Peyer's patch (tissue), 4 donors: ENCODE data around the gene SAMD7. TPM values are rescaled to one million over a fixed set of nuclear protein-coding genes. Genes with fewer than 3 reads are reported as not detected.

Source experiments
- DNase-seq, 3 donors: peaks; one replicate each; pipeline ENCODE4 v3.0.0-alpha.2; 2017 to 2019
- H3K27ac ChIP-seq, 4 donors: fragments of 200-600 bp; sonication (generic); one replicate each; pipeline ENCODE4 v1.5.1; 2016 to 2019
- H3K27me3 ChIP-seq, 2 donors: fragments of 200-600 bp; sonication (generic); one replicate each; pipeline ENCODE4 v1.5.1; 2019
- H3K36me3 ChIP-seq, 3 donors: fragments of 200-600 bp; sonication (generic); one replicate each; pipeline ENCODE4 v1.5.1; 2016 to 2019
- H3K4me1 ChIP-seq, 4 donors: fragments of 200-600 bp; sonication (generic); one replicate each; pipeline ENCODE4 v1.5.1; 2016 to 2019
- H3K4me3 ChIP-seq, 4 donors: fragments of 200-600 bp; sonication (generic); 1 replicate in 3 of 4; 2 replicates in 1 of 4; pipeline ENCODE4 v1.5.1; 2016 to 2019; ENCODE audit warnings: mild to moderate bottlenecking in 1 of 4
- H3K9me3 ChIP-seq, 4 donors: fragments of 200-600 bp; sonication (generic); one replicate each; pipeline ENCODE4 v1.5.1; 2016 to 2019; ENCODE audit warnings: mild to moderate bottlenecking in 1 of 4
- POLR2A ChIP-seq, 2 donors: fragments of 450-650 bp; IDR thresholded peaks; one replicate each; pipeline ENCODE4 v1.5.1; 2017; ENCODE audit warnings: antibody characterized with exemption in 2 of 2, mild to moderate bottlenecking in 2 of 2, moderate library complexity in 2 of 2
- total RNA-seq, 4 donors: library from RNA; depleted of rRNA; stranded (reverse); fragments of >200 nt; gene quantifications; one replicate each; pipeline ENCODE4 v1.1.0, GENCODE V29; 2016
- TF ChIP-seq, protein P1 (sequence below), 6 experiments: fragments of 450-650 bp in 4 of 6; fragments of 200-600 bp in 2 of 6; sonication (generic) in 1 of 6; IDR thresholded peaks; one replicate each; pipeline ENCODE4 v1.5.1; 2017 to 2019; ENCODE audit warnings: antibody characterized with exemption in 6 of 6, mild to moderate bottlenecking in 3 of 6, moderate library complexity in 1 of 6

The SAMD7 gene
- total RNA-seq, 4 donors from 2014 or later, result not detected

DNA sequence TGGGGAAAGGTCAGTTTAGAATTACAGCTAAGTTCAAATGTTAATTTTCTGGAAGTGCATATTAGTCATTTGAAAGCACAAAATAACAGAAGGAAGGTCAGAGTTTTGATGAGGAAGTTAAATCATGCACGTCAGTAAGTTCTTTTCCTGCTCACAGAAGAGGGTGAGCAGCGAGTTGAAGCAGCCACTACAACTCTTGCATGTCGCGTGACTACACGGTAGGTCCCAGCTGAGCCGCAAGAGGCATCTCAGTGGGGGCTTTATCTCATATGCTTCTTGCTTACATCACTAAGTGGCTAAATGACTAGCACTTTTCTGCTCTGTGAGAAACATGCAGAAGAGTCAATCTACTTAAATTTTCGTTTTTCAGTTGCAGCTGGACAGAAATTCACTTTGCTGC lies 33.9 kb downstream of the SAMD7 start:
- H3K27ac ChIP-seq, result peak overlapping the region in 2 of 4 donors; percentile 58 to 67
- no peaks in the 10 kb centered on the region for H3K9me3 ChIP-seq
- no peaks in the 10 kb centered on the region for H3K27me3 ChIP-seq
- H3K4me3 ChIP-seq, result no peak overlapping the region
- peak in 2 of 3 donors; percentile 81 to 86 for DNase-seq
- peaks cover 0 to 8% (median 3%) of the 10 kb centered on the region in 4 donors for H3K4me1 ChIP-seq
- TF ChIP-seq, protein P1, sequence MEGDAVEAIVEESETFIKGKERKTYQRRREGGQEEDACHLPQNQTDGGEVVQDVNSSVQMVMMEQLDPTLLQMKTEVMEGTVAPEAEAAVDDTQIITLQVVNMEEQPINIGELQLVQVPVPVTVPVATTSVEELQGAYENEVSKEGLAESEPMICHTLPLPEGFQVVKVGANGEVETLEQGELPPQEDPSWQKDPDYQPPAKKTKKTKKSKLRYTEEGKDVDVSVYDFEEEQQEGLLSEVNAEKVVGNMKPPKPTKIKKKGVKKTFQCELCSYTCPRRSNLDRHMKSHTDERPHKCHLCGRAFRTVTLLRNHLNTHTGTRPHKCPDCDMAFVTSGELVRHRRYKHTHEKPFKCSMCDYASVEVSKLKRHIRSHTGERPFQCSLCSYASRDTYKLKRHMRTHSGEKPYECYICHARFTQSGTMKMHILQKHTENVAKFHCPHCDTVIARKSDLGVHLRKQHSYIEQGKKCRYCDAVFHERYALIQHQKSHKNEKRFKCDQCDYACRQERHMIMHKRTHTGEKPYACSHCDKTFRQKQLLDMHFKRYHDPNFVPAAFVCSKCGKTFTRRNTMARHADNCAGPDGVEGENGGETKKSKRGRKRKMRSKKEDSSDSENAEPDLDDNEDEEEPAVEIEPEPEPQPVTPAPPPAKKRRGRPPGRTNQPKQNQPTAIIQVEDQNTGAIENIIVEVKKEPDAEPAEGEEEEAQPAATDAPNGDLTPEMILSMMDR (IDR thresholded peaks at IDR 0.05), result peak in 1 of 6 experiments; percentile 42
- no peak for TF ChIP-seq POLR2A (IDR thresholded peaks at IDR 0.05)
- H3K36me3 ChIP-seq, result no peaks in the 10 kb centered on the region

DNA sequence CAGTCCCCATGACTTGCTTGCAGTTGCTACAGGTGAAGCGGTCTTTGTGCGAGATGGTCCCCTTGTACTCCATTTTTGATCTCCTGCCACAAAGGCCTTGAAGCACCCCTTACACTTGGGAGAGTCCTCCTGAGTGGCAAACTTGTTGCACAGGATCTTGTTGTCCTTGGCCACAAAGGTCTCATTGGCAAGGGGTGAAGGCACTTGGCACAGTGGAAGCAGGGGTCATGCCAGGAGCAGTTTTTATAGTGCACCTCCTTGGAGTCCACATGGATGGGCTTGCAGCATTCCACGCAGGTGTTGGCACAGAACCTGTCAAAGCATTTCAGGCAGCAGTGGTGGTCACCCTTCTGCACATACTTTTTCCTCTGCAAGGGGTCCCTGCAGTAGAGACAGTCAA lies 35.0 kb downstream of the SAMD7 start:
- Histone ChIP-seq H3K36me3 (no peaks in the 10 kb centered on the region), H3K4me1 (peaks cover 0 to 8% (median 3%) of the 10 kb centered on the region in 4 donors), H3K4me3 (no peak overlapping the region), H3K27me3 (no peaks in the 10 kb centered on the region), H3K27ac (peak overlapping the region in 1 of 4 donors; percentile 67), H3K9me3 (no peaks in the 10 kb centered on the region)
- TF ChIP-seq POLR2A (IDR thresholded peaks at IDR 0.05), result no peak
- TF ChIP-seq, protein P1 (IDR thresholded peaks at IDR 0.05), result no peak
- DNase-seq, result no peak

DNA sequence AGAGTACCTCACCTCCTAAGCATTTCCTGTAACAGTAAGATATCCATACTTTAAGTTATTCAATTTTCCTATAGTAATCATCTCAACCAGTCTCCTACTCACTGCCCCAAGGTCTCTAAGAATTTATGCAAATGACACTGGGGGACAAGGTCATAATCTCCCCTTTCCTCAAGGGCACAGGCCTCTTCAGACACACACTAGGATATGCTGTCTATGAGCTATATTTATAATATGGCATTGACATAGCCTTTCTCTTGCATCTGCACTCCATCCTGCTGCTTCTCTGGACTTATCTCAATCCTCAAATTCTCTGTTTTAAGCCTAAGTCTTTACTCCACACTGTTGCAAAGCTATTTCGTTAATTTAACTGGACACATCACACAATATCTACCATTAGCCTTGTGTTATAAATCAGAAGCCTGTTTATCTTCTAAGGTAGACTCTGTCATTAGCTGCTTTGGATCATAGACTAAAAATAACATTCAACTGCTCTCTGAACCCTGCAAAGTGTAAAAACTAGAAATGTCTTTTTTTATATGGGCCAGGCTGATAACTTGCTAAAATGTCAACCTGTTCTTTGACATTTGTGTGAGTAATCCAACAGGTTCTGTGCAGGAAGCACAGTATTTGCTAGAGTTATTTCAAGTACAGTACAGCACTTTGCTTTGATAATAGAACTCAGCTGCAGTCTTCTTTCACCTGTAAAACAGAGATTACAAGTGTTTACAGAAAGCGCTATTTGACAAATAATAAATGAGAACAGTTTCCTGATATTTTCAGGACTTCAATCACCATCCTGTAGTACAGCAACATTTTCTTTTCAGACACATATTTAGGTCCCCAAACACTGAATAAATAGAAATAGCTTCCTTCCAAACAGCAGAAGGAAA lies 37.4 kb downstream of the SAMD7 start:
- TF ChIP-seq, protein P1 (IDR thresholded peaks at IDR 0.05), result no peak
- TF ChIP-seq POLR2A (IDR thresholded peaks at IDR 0.05), result no peak
- H3K27me3 ChIP-seq, result no peaks in the 10 kb centered on the region
- no peak overlapping the region for H3K27ac ChIP-seq
- no peak overlapping the region for H3K4me3 ChIP-seq
- H3K36me3 ChIP-seq, result no peaks in the 10 kb centered on the region
- no peak for DNase-seq
- peaks cover 0 to 8% (median 3%) of the 10 kb centered on the region in 4 donors for H3K4me1 ChIP-seq
- no peaks in the 10 kb centered on the region for H3K9me3 ChIP-seq

DNA sequence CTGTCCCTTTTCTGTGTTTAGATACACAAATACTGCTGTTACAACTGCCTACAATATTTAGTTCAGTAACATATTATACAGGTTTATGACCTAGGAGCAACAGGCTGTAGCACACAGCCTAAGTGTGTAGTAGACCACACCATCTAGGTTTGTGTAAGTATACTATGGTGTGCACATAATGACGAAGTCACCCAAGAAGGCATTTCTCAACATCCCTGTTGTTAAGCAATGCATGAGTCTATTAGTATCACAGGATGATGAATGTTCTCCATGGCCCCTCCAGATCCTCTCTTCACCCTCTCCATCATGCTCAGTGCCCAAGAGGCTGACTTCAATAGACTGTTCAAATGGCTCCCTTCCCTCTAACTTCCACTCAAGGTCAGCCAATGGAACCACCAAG lies 40.7 kb downstream of the SAMD7 start:
- Histone ChIP-seq H3K27me3 (no peaks in the 10 kb centered on the region), H3K4me1 (no peaks in the 10 kb centered on the region), H3K9me3 (no peaks in the 10 kb centered on the region), H3K4me3 (no peak overlapping the region), H3K27ac (no peak overlapping the region), H3K36me3 (no peaks in the 10 kb centered on the region)
- TF ChIP-seq POLR2A (IDR thresholded peaks at IDR 0.05), result no peak
- TF ChIP-seq, protein P1 (IDR thresholded peaks at IDR 0.05), result no peak
- no peak for DNase-seq

DNA sequence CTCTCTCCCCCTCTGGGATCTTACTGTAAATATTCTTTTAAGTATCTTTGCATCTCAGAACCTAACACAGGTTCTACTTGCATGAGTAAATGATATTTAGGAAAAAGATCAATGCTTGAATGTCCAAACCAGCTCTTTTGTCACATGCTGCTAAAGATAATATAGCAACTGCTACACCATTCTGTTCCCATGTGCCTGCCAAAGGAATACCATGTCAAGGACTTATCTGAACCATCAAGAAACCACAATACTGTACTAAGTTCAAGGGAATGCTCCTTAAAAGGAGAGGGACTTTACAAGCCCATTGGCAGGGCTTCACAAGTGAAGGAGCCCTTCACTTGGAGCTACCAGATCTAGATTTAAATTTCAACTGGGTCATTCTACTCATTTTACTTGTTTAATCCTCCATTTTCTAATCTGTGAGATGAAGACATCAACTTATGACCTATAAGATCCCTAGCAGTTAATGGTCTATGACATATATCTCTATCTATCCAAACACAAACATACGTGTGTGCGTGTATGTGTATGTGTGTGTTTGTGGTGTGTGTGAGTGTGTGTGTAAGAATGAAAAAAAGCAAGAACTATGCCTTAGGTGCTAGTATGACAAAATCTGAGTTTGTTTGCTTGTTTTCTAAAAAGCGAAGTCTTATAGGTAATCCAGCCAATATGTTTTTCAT lies 42.2 kb downstream of the SAMD7 start:
- Histone ChIP-seq H3K27me3 (no peaks in the 10 kb centered on the region), H3K4me3 (no peak overlapping the region), H3K9me3 (no peaks in the 10 kb centered on the region), H3K27ac (no peak overlapping the region), H3K4me1 (no peaks in the 10 kb centered on the region), H3K36me3 (no peaks in the 10 kb centered on the region)
- TF ChIP-seq POLR2A (IDR thresholded peaks at IDR 0.05), result no peak
- TF ChIP-seq, protein P1 (IDR thresholded peaks at IDR 0.05), result no peak
- no peak for DNase-seq
